GM19035 (cell line): ENCODE measurements around the gene KDELR1.

Experiments used
- ATAC-seq: cut with Tn5 transposase; IDR thresholded peaks from one replicate; pipeline ENCODE4 v1.9.1; 2021; ENCODE audit not compliant: unreplicated experiment

Gene KDELR1

DNA sequence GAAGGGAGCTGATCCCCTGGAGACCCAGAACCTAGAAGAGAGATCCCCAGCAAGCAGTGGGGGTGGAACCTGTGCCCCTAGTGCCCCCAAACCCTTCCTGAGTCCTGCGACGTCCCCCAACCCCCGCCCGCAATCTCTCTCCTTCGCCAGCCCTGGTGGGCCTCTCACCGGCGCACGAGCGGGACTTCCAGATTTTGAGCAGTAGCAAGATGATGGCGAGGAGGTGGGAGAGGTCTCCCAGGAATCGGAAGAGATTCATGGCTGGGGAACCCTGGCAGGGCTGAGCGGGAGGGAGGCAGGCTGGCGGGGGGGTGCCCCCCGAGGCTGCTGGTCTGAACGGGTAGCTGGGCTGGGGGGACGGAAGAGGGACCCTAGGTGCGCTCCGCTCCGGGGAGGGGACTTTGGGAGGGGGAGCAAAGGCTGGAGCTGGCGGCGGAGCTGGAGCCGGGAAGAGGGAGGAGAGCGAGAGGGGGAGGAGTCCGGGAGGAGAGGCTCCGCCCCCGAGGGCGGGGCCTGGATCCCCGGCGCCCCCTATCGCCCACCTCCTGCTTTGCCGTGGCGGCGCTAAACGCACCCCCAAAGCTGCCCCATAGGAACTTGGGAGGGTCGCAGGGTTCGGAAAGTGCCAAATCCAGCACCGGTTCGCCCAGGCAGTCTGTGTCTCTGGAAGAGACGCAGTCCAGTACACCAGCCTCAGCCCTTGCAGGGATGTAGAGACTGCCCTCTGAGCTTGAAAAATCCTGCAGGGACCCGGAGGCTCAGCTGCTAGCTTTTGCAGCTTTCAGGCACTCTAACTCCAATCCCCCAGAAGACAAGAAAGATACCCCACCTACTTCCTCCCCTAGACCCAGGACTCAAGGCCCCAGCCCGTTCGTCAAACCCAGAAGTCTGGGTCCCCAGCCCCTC lies at the start of gene KDELR1:
KDELR1 (minus strand) TSS at position 452 of the 906 bp plus-strand sequence; CDS start at position 259, 193 bp downstream.
- peak; percentile 79 for ATAC-seq

GRCh38 chr19:48436586-48436985 lies 45.2 kb upstream of the KDELR1 start:
- no peak for ATAC-seq

- ATAC-seq, result no peak
Observed at GRCh38 chr19:48433337-48433736, 42.0 kb upstream of the KDELR1 start.

DNA sequence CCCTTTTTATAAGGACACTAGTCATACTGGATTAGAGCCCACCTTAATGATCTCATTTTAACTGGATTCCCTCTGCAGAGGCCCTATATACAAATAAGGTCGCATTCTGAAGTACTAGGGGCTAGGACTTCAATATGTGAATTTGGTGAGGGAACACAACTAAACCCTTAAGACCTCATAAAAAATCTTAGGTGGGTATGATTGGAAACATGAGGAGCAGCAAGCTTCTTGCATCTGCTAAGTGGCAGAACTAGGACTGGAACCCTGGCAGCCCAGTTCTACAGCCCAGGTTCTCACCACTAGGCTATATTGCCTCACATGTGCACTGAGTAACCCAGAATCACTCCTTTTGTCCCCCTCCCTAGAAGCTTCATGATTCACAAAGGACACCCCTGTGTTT lies 37.3 kb upstream of the KDELR1 start:
- ATAC-seq, result no peak

GRCh38 chr19:48424694-48425219 lies 33.4 kb upstream of the KDELR1 start:
- ATAC-seq, result no peak

GRCh38 chr19:48421548-48421947 lies 30.2 kb upstream of the KDELR1 start:
- no peak for ATAC-seq

DNA sequence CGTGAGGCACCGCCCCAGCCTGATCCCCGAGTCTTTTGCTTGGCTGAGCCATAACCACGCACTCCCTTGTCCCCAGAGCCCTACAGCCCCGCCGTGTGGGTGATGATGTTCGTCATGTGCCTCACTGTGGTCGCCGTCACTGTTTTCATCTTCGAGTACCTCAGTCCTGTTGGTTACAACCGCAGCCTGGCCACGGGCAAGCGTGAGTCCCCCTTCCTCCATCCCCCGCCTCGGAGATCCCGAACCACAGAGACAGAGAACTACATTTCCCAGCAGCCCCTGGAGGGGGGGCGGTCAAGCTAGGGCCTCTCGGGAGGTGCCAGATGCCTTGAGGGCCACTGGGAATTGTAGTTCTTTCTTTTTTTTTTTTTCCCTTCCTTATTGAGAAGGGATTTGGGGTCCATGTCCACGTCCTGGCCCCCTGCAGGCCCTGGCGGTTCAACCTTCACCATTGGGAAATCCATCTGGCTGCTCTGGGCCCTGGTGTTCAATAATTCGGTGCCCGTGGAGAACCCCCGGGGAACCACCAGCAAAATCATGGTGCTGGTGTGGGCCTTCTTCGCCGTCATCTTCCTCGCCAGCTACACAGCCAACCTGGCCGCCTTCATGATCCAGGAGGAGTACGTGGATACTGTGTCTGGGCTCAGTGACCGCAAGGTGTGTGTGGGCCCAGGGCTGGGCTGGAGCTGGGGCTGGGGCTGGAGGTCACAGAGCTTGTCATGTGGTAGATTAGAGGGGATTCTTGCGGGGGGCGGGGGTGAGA lies 28.0 kb upstream of the KDELR1 start:
- ATAC-seq, result no peak

DNA sequence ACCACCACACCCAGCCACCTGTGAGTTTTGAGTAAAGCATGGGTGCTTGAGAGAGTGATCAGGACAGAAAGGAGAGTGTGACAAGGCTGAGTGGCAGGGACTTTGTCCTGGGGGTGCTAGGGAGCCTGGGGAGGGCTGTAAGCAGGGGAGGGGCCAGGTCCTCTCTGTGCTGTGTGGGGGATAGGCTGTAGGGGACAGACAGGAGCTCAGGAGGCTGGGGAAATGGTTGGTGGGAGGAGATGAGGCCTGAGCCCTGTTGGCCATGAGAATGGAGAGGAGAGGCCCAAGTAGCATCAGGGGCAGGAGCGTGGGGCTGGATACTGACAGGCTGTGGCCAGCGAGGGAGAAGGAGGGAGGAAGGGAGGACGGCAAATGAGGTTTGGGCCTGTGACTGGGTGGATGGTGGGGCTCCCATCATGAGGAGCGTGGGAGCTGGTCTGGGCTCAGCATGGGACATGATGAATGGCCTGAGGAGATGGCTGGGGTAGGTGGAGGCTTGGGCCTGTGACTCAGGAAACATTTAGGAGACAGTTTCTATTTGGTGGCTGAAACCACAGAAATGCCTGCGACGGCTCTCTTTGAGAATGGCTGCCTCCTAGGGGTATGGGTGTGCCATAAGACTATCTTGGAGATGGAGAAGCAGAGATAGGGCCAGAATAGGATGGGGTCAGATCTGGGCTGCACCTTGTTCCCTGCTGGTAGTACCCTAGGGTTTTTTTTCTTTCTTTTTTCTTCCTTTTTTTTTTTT lies 27.1 kb upstream of the KDELR1 start:
- ATAC-seq, result no peak

- ATAC-seq, result no peak
Observed at GRCh38 chr19:48417421-48417820, 26.1 kb upstream of the KDELR1 start.

GRCh38 chr19:48415806-48416221 lies 24.5 kb upstream of the KDELR1 start:
- ATAC-seq, result no peak

- ATAC-seq, result no peak
Observed at GRCh38 chr19:48415395-48415794, 24.0 kb upstream of the KDELR1 start.

DNA sequence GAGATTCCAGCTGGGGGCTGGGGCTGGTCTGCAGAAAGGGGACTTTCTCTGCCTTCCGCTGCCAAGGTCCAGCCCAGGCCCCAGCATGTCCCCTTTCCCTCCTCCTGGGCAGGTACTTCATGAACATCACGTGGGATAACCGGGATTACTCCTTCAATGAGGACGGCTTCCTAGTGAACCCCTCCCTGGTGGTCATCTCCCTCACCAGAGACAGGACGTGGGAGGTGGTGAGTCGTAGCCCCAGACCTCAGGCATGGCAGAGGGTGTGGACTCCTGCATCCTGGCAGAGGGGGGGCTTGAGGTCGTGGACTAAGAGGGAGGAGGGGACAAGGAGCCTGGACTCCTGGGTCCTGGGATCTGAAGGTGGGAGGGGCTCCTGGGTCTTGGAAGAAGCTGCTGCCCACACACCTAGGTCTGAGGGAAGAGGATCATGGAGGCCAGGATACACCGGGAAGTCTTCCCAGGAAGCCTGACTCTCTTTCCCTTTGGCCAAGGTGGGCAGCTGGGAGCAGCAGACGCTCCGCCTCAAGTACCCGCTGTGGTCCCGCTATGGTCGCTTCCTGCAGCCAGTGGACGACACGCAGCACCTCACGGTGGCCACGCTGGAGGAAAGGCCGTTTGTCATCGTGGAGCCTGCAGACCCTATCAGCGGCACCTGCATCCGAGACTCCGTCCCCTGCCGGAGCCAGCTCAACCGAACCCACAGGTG lies 22.7 kb upstream of the KDELR1 start:
- no peak for ATAC-seq

GRCh38 chr19:48405850-48406249 lies 14.5 kb upstream of the KDELR1 start:
- no peak for ATAC-seq

DNA sequence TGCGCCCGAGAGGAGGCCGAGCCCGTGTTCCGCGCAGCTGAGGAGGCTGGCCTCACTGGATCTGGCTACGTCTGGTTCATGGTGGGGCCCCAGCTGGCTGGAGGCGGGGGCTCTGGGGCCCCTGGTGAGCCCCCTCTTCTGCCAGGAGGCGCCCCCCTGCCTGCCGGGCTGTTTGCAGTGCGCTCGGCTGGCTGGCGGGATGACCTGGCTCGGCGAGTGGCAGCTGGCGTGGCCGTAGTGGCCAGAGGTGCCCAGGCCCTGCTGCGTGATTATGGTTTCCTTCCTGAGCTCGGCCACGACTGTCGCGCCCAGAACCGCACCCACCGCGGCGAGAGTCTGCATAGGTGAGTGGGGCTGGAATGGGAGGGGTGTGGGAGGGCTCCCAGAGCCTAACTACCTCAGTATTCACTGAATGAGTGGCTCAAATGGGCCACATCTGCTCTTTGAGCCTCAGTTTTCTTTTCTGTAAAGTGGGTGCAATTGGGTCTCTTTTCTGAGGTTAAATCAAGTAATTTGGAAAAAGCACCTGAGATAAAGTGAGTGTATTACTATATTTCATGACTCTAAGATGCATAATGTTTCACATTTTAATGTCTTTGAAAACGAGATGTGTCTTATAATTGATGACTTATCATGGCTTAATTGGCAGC lies 13.8 kb upstream of the KDELR1 start:
- no peak for ATAC-seq

- ATAC-seq, result peak; percentile 60
Observed at GRCh38 chr19:48403606-48404005, 12.3 kb upstream of the KDELR1 start.

GRCh38 chr19:48401287-48401686 lies 9.9 kb upstream of the KDELR1 start:
- no peak for ATAC-seq

DNA sequence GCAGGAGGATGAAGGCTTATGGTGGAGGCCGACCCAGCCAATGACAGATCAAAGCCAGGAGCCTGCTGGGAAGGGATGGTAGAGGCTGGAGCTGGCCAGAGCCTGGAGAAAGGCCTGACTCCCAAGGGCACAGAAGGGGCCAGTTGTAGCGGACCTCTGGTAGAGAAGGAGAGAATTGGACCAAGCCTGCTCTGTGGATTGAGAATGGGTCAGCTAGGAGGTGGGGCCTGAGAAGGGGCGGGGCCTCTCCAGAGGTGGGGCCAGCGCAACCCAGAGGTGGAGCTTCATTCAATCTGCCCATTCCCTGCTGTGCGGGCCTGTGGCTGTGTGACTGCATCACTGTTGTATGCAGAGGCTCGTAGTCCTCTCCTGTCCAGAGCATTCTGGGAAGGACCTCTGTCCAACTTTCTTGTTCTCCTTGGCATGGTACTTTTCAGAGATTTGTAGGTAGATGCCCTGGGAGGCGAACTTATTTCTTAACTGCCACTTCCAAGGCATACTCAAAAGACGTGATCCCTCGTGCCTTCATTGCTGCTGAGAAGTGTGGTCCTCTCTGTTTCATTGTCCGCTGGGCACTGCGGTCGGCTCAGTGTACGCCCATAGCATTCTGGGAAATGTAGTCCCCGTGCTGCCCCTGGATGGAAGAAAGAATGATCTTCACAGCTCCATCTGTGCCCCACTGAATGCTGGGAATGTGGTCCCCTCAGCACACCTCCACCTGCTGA lies 8.8 kb upstream of the KDELR1 start:
- ATAC-seq, result no peak

DNA sequence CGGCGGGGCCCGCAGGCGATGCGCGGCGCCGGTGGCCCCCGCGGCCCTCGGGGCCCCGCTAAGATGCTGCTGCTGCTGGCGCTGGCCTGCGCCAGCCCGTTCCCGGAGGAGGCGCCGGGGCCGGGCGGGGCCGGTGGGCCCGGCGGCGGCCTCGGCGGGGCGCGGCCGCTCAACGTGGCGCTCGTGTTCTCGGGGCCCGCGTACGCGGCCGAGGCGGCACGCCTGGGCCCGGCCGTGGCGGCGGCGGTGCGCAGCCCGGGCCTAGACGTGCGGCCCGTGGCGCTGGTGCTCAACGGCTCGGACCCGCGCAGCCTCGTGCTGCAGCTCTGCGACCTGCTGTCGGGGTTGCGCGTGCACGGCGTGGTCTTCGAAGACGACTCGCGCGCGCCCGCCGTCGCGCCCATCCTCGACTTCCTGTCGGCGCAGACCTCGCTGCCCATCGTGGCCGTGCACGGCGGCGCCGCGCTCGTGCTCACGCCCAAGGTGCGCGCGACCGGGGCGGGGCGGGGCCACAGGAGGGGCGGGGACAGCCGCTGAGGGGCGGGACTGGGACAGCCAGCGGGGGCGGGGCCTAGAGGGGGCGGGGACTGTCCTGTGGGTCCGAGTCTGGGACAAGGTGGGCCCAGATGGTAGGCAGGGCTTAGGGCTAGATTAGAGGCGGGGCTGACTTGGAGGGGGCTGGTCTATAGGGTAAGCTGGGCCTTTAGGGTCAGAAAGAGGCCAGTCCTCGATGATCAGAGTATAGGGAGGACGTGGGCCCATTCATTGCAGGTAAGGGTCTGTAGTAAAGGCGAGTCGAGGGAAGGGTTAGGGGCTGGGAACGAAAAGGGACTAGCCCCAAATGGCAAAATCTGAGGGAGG lies 7.3 kb upstream of the KDELR1 start:
- peak; percentile 68 for ATAC-seq

- ATAC-seq, result no peak
Observed at GRCh38 chr19:48398102-48398374, 6.7 kb upstream of the KDELR1 start.
